Measurements from ENCODE around the gene CHERP. TPM values are rescaled to one million over a fixed set of nuclear protein-coding genes. Genes with fewer than 3 reads are reported as not detected.
A peak's percentile ranks its signal among the peaks of the same experiment; 100 is the strongest.

The CHERP gene
- total and polyA plus RNA-seq, 2 of the 8 experiments (the other 6 are each of a cell fraction or from before 2014, with no cell fraction given) = 13.9 to 73.7 TPM

GRCh38 chr19:16572332-16573211, 30.3 kb upstream of the CHERP start, which contains the start of gene SLC35E1 (continued):
- TF ChIP-seq CBX5 (IDR thresholded peaks at IDR 0.05; ENCODE audit: low read depth, low read length) (no peak), GABPA (IDR thresholded peaks at IDR 0.05; ENCODE audit: borderline replicate concordance, insufficient read depth, low read length) (peak; percentile 94), CHD7 (IDR thresholded peaks at IDR 0.05; ENCODE audit: insufficient replicate concordance, low read length) (no peak), CTBP2 (IDR thresholded peaks at IDR 0.05; ENCODE audit: borderline replicate concordance, insufficient read depth, insufficient read length, low read length) (no peak), TEAD4 (IDR thresholded peaks at IDR 0.05; ENCODE audit: low read depth, low read length) (no peak), KDM1A (IDR thresholded peaks at IDR 0.05; ENCODE audit: borderline replicate concordance, low read length) (no peak), CHD2 (IDR thresholded peaks at IDR 0.05; ENCODE audit: low read length) (peak; percentile 62; the same call in 1 of the 2 replicates), PHF8 (conservative IDR thresholded peaks at IDR 0.05; ENCODE audit: low read depth, low read length) (peak; percentile 76), RAD21 (IDR thresholded peaks at IDR 0.05 in 1 of 2, conservative IDR thresholded peaks at IDR 0.05 in 1 of 2; ENCODE audit: low read depth in 2 of 2, low read length in 2 of 2) (no peak; a peak in 1 of 4 replicates)

Measured in H1 (cell line).